ENCODE results near the gene TAGAP.

Gene TAGAP

GRCh38 chr6:159089443-159089842 is 44.7 kb upstream of the TAGAP start:
- TF ChIP-seq CTCF (IDR thresholded peaks at IDR 0.05; ENCODE audit: extremely low read depth, insufficient read depth, missing control alignments), result no peak
- in situ Hi-C loops (cut with MboI; ENCODE audit: low pct_unique_long_range_greater_than_20kb, low sequenced_read_pairs, unreplicated experiment), result no loop called here
- DNase-seq (ENCODE audit: low spot score), result no peak

GRCh38 chr6:159086033-159086618 is 41.3 kb upstream of the TAGAP start:
- no peak for DNase-seq (ENCODE audit: low spot score)
- in situ Hi-C loops (cut with MboI; ENCODE audit: low pct_unique_long_range_greater_than_20kb, low sequenced_read_pairs, unreplicated experiment), result no loop called here
- no peak for TF ChIP-seq CTCF (IDR thresholded peaks at IDR 0.05; ENCODE audit: extremely low read depth, insufficient read depth, missing control alignments)

GRCh38 chr6:159085396-159085895 is 40.7 kb upstream of the TAGAP start:
- in situ Hi-C loops (cut with MboI; ENCODE audit: low pct_unique_long_range_greater_than_20kb, low sequenced_read_pairs, unreplicated experiment), result no loop called here
- no peak for DNase-seq (ENCODE audit: low spot score)
- TF ChIP-seq CTCF (IDR thresholded peaks at IDR 0.05; ENCODE audit: extremely low read depth, insufficient read depth, missing control alignments), result no peak

GRCh38 chr6:159084493-159085091 is 39.8 kb upstream of the TAGAP start:
- no peak for DNase-seq (ENCODE audit: low spot score)
- in situ Hi-C loops (cut with MboI; ENCODE audit: low pct_unique_long_range_greater_than_20kb, low sequenced_read_pairs, unreplicated experiment), result no loop called here
- no peak for TF ChIP-seq CTCF (IDR thresholded peaks at IDR 0.05; ENCODE audit: extremely low read depth, insufficient read depth, missing control alignments)

- no peak for DNase-seq (ENCODE audit: low spot score)
- no peak for TF ChIP-seq CTCF (IDR thresholded peaks at IDR 0.05; ENCODE audit: extremely low read depth, insufficient read depth, missing control alignments)
- in situ Hi-C loops (cut with MboI; ENCODE audit: low pct_unique_long_range_greater_than_20kb, low sequenced_read_pairs, unreplicated experiment), result no loop called here
Measured at GRCh38 chr6:159083146-159083545, 38.4 kb upstream of the TAGAP start.

- DNase-seq (ENCODE audit: low spot score), result no peak
- no peak for TF ChIP-seq CTCF (IDR thresholded peaks at IDR 0.05; ENCODE audit: extremely low read depth, insufficient read depth, missing control alignments)
- in situ Hi-C loops (cut with MboI; ENCODE audit: low pct_unique_long_range_greater_than_20kb, low sequenced_read_pairs, unreplicated experiment), result no loop called here
Measured at GRCh38 chr6:159082039-159082815, 37.4 kb upstream of the TAGAP start.
